Right kidney (tissue), 1 donor: Measurements from ENCODE around the gene HELZ2.
"Not testable (repeated sequence)": the region's sequence is repeated elsewhere in the genome, so short reads cannot be mapped to it uniquely, and the experiment has no call there.

ENCODE experiments used
- DNase-seq: peaks from one replicate; pipeline ENCODE4 v3.0.0-alpha.2; 2016

Gene HELZ2

GRCh38 chr20:63579017-63579694, 5.1 kb upstream of the HELZ2 start:
- no peak for DNase-seq

DNA sequence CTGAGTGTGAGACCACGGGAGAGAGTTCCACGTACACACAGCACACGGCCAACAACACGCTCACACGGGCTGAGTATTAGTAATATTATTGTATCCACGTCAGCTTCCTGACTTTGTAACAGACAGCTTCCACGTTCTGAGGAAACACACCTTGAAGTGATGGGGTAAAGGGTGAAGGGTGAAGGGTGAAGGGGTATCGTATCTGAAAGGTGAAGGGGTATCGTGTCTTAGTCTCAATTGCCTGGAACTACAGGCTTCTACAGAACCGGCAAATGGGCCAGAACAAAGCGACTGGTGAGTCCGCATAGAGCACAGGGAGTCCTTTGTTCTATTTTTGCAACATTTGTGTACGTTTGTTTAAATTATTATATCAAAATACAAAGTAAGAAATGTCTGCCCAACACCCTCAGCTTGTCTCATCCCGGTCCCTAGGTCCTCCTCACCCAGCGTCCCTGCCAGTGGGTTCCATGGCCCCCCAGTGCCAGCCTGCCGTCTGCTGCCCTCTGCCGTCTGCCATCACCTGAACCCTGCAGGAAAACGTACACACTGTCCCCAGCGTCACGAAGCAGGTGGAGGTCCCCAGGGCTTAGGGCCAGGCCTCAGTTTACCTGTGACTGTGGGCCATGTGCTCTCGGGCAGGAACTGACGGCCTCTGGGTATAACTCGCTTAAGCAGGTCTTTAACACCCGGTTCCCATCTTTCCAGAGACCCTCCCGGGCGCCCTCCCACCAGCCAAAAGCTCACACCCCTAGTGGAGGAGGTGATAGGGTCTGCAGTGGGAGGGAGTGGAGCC, 4.4 kb upstream of the HELZ2 start:
- no peak for DNase-seq

GRCh38 chr20:63577317-63577894, 3.4 kb upstream of the HELZ2 start:
- no peak for DNase-seq

GRCh38 chr20:63576311-63576710, 2.3 kb upstream of the HELZ2 start:
- no peak for DNase-seq

DNA sequence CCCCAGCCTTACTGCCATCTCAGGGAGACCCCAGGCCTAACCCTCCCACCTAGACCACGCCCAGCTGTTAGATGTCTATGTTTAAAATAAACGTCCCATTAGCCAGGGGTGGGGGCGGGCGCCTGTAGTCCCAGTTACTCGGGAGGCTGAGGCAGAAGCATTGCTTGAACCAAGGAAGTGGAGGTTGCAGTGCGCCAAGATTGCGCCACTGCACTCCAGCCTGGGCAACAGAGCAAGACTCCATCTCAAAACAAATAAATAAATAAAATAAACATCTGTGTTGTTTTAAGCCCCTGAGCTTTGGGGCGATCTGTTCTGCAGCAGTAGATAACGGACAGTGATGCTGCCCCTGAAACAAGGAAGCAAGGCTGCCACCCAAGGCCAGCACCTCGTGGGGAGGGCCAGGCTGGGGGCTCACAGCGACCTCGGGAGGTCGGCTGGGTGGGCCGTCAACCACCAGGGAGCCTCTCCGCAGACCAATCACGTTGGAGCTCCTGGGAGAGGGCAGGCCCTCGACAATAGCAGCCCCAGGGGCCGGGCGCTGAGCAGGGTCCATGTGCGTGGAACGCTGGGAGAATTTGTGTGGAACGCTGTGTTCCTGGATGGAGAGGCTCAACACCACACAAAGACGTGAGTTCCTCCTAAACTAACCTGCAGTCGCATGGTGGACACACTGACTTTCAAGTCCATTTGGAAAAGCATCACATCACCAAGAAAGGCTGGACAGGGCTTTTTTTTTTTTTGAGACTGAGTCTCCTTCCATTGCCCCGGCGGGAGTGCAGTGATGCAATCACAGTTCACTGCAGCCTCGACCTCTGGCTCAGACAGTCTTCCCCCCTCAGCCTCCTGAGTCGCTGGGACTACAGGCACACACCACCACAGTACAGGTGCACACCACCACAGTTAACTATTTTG, 1.0 kb upstream of the HELZ2 start:
- no peak for DNase-seq

- DNase-seq = peak; percentile 50
These were observed 350 bp downstream of the HELZ2 start for GRCh38 chr20:63573647-63574131.

DNA sequence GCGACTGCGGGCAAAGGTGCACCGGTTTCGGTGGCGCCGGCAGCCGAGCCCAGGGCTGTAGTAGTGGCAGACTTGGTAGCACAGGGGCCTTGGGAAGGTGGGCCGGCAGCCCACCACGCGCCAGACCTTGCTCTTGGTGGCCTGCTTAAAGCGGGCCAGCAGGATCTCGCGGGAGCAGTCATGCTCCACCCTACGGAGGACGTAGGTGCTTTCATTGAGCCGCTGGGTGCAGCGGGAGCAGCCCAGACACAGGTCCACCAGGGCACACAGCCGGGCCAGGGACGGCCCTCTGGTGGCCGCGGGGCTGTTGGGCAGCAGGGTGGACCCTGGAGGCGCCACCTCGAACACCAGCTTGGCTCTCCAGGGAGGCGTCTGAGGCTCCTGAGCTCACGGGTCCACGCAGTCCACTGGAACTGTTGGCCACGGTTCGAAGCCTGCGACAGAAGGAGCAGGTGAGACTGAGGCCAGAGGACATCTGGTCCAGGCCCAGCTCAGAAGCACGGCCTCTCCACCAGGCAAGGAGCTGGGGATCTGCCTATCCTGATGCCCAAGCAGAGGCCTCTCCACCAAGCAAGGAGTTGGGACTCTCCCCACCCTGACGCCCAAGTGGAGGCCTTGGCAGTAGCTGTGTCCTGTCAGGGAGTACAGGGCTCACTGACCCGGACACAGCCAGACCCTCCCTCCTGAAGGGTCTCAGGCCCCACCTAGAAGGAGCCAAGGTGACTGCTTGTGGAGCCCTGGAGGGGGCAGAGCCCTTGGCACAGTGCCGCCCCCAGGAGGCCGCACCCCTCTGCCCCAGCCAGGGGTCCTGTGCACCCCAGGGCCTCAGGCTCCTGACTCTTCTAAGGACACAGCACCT, 1.0 kb downstream of the HELZ2 start:
- DNase-seq = no peak

DNA sequence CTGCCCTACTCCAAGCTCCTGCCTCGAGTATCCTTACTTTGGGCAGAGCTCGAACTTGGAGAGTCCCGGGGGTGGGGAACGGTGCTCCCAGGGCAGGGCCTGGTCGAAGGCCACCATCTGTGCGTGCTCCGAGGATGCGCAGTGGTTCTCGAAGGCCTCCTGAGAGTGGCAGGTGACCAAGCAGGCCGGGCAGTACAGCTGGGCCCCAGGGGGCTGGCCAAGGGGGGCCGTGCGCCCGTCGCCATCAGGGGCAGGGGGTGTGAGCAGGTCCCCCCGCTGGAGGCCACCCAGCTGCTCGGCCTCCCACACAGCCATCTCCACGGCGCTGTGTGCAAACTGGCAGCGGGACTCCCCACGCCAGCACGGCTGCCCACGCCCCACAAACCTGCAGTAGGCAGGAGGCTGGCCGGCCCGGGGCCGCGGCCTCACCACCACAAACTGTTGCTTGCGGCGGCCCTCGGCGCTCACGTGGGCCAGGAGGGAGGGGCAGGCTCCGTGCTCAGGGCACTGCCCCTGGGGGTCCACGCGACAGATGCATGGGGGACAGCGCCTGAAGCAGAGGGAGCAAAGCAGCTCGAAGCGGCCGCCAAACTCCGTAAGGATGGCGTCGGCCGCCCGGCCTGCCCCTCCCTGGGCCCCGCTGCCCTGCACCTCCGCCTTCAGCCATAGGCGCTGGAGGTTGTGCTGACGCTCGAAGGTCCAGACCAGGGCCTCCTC, 1.8 kb downstream of the HELZ2 start:
- no peak for DNase-seq

- DNase-seq = not testable (repeated sequence)
These were observed 3.0 kb downstream of the HELZ2 start for GRCh38 chr20:63571087-63571478.

DNA sequence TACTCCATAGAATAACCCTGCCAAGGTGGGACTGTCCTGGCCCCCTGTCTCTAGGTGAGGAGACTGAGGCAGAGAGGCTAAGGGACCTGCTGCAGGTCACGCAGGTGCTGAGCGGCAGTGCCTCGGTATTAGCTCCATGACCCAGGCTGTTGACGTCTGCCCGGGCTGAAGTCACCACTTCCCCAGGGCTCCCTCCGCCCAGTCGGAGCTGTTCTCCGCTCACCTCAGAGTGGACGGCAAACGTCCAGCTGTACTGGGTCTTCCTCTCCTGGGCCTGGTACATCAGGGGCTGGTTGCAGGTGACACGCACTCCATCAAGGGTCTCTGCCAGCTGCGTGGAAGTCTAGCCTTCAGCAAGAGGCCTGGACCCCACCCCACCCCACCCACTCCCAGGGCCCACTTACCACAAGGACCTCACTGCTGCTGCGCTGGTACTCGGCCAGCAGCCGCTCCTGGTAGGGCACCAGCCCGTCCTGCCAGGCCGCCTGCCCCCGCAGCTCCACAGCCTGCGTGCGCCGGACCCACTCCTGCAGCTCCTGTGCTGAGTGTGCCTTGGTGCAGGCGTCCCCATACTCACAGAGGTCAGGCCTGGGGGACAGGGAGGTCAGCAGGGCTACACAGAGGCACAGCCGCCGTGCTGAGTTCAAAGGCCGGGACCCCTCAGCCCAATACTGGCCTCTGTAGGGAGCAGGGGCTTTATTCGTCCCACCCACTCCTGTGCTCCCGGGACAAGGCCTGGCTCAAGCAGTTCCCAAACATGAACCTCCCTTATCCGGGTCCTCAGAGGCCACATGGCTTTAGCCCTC, 3.6 kb downstream of the HELZ2 start:
- DNase-seq = no peak

GRCh38 chr20:63568986-63569949, 4.8 kb downstream of the HELZ2 start:
- DNase-seq = no peak

DNA sequence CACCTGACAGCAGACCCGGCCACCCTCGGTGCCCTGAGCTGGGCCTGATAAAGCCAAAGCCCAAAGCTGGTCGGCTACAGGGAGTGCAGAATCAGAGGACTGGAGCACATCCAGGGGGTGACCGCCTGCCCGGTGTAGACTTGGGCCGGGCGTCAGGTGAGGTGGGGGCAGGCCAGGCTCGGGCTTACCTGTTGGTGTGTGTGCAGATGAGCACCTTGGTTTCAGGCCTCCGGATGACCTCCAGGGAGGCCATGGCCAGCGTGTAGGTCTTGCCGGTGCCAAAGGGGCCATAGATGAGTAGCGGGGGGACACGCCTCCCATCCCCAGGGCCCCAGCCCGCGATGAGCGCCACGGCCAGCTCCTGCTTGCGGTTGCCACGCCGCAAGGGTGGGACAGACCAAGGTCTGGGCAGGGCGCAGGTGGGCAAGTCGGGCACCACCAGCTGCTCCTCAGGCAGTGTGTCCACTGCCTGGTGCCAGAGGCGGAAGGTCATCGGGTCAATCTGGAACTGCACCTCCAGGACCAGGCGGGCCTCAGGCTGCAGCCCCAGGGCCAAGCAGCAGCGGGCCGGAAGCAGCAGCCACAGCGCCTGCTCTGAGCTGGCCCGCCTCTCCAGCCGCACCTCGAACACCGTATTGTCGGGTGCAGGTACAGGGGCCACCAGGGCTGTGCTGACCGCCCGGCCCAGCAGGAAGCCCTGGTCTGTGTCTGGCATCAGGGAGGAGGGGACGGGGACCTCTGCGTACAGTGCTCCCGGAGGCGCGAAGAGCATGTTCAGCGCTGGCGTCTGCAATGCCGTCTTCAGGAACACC, 5.7 kb downstream of the HELZ2 start:
- no peak for DNase-seq

DNA sequence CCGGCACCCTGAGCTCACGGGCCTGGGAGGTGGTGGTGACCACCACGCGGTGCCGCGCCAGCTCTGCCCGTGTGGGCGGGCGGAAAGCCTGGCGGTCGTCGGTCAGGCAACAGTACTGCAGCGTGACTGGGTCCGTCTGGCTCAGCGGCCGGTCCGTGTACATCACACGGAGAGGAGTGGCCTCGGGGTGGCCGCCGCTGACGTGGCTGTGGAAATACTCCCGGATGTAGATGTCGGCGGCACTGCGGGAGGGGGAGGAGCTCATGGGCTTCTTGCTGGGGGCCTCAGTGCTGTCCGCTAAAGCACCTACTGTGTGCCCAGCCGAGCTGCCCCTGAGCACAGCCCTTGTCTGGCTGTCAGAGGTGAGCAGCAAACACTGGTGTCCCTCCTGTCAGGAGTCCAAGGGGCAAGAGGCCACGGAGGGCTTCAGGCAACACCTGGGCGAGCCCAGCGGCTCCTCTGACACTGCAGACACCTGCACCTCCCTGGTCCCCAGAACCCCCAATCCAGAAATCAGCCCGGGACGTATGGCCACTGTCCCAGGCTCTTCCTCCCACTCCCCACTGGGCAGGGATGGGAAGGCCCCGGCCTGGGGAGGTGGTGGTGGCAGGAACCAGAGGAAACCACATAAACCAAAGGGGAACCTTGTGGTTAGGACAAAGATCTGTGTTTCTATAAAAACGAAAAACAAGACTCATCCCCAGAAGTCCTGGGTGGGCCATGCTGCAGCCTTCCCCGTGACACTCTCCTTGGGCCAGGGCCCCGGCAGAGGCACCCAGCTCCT, 6.5 kb downstream of the HELZ2 start:
- DNase-seq = no peak

DNA sequence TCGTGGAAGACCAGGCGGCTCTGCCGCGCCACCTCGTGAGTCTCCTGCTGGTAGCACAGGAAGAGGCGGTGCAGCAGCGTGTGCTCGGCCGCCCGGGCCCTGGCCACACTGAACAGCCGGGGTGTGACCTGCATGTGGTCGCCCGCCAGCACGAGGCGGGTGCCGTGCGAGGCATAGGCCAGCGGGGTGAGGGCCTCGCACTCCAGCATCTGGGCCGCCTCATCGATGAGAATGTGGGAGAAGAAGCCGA, 7.0 kb downstream of the HELZ2 start:
- no peak for DNase-seq

- DNase-seq = no peak
These were observed 7.5 kb downstream of the HELZ2 start for GRCh38 chr20:63566395-63567135.

DNA sequence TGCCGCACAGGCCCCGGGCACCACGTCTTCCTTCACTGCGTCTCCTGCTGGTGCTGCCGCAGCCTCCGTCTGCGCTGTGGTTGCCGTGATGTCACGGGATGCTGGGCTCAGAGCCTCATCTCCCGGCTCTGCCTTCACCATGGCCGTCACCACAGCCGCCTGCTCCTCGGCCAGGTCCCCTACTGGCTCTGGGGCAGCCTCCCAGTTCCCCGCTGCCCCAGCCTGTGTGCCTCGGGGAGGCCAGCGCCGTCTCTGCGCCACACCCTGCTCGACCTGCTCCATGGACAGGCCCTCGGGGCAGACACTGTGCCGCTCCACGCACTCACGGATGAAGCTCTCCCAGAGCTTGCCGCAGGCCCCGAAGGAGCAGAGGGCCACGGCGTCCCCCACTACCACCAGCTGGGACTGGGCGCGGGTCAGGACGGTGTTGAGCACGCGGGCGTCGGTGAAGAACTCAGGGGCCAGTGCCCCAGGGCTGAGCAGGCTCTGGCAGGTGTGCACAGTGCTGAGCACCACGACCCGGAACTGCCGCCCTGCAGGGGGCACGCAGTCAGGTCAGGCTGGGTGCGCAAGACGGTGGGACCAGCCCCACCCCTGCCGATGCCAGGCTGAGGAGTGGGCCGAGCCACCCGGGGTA, 8.2 kb downstream of the HELZ2 start:
- no peak for DNase-seq
